ENCODE data around the gene G6PC1.
"Not testable (repeated sequence)": the region's sequence is repeated elsewhere in the genome, so short reads cannot be mapped to it uniquely, and the experiment has no call there.

The G6PC1 gene

GRCh38 chr17:42904110-42904469 is 3.5 kb downstream of the G6PC1 start:
- DNase-seq = no peak

GRCh38 chr17:42906772-42907446 is 6.3 kb downstream of the G6PC1 start:
- no peak for DNase-seq

GRCh38 chr17:42908872-42909700 is 8.5 kb downstream of the G6PC1 start:
- no peak for DNase-seq

DNA sequence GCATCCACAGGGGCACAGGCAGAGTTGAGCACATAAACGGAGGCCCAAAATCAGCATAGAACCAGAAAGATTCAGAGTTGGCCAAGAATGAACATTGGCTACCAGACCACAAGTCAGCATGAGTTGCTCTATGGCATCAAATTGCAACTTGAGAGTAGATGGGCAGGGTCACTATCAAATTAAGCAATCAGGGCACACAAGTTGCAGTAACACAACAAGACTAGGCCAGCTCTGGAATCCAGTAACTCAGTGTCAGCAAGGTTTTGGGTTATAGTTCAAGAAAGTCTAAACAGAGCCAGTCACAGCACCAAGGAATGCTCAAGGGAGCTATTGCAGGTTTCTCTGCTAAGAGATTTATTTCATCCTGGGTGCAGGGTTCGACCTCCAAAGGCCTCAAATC is 12.9 kb downstream of the G6PC1 start:
- DNase-seq = no peak

DNA sequence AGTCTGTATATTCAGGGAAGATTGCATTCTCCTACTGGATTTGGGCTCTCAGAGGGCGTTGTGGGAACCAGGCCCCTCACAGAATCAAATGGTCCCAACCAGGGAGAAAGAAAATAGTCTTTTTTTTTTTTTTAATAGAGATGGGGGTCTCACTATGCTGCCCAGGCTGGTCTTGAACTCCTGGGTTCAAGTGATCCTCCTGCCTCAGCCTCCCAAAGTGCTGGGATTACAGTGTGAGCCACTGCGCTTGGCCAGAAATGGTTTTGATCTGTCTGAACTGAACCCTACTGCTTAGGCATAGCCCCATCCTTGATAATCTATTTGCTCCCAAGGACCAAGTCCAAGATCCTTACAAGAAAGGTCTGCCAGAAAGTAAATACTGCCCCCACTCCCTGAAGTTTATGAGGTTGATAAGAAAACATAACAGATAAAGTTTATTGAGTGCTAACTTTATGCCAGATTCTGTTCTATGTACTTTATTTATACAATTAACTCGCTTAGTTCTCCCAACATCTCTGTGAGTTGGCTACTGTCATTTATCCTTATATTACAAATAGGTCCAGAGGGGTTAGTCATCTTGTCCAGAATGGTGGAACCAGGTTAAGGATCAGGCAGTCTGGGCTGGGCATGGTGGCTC is 13.5 kb downstream of the G6PC1 start:
- no peak for DNase-seq

GRCh38 chr17:42915288-42915687 is 14.7 kb downstream of the G6PC1 start:
- DNase-seq = not testable (repeated sequence)

- not testable (repeated sequence) for DNase-seq
These were observed 16.0 kb downstream of the G6PC1 start for GRCh38 chr17:42916388-42917235.

DNA sequence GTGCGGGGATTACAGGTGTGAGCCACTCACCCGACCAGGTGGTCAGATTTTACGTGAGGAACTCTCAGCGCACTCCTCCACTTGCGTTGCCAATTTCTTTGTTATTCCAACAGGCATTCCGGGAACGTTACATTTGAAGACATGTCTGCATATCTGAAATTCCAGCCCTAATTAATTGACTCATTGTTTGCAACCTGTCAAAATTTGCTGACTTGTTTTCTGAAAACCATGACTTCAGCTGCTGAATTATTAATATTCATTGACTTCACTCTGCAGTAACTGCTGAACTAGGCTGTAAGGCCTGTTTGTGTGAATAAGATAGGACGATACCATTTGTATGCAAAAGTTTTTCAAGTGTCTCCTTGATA is 16.6 kb downstream of the G6PC1 start:
- no peak for DNase-seq

DNA sequence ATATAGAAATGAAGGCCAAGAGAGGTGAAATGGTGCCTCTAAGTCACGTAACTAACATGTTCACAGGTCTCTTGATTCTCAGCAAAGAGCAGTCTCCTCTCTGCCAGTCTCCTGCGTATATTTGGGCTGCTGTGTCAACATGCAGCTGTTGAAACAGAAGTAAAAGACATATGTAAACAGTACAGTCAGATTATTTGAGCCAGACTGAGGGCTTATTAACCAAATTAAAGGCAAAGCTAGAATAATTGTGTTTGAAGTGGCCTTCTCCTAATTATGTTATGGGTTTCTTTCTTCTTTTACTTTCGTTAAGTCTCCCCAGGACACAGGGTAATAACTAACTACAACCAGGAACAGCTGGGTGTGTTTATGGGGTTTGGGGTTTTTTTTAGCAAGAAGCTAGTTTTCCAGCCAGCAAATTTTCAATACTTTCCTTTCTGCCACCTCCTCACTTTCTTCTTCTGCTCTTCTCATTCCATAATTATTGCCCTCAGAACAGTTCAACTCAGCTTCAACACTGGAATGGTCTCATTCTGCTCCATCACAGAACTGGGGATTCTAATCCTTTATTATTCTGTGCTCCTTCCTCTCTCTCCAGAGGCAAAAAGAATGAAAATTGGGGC is 18.4 kb downstream of the G6PC1 start:
- DNase-seq = peak; percentile 30

GRCh38 chr17:42919522-42920077 is 19.0 kb downstream of the G6PC1 start:
- not testable (repeated sequence) for DNase-seq

GRCh38 chr17:42920106-42920900 is 19.7 kb downstream of the G6PC1 start:
- no peak for DNase-seq

DNA sequence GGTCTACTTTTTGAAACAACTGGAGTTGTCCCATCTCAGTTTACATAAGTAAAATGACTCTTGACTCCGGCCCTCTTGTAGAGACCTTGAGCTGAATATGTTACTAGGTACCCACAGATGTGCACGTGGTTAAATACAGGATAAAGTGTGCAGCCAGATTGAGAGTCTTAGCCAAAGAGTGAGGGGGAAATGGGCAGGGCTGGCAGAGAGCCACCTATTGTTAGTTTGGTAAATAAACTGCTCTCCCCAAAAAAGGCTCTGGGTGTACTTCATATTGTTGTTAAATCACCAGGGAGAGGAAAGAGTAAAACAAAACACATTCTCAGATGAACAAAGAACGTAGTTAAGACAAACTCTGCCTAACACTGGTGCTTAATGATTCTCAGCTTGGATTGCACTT is 20.3 kb downstream of the G6PC1 start:
- DNase-seq = no peak

- DNase-seq = no peak
These were observed 21.7 kb downstream of the G6PC1 start for GRCh38 chr17:42922294-42922693.

- DNase-seq = not testable (repeated sequence)
These were observed 22.9 kb downstream of the G6PC1 start for GRCh38 chr17:42923472-42923871.

GRCh38 chr17:42924891-42925290 is 24.3 kb downstream of the G6PC1 start:
- no peak for DNase-seq

DNA sequence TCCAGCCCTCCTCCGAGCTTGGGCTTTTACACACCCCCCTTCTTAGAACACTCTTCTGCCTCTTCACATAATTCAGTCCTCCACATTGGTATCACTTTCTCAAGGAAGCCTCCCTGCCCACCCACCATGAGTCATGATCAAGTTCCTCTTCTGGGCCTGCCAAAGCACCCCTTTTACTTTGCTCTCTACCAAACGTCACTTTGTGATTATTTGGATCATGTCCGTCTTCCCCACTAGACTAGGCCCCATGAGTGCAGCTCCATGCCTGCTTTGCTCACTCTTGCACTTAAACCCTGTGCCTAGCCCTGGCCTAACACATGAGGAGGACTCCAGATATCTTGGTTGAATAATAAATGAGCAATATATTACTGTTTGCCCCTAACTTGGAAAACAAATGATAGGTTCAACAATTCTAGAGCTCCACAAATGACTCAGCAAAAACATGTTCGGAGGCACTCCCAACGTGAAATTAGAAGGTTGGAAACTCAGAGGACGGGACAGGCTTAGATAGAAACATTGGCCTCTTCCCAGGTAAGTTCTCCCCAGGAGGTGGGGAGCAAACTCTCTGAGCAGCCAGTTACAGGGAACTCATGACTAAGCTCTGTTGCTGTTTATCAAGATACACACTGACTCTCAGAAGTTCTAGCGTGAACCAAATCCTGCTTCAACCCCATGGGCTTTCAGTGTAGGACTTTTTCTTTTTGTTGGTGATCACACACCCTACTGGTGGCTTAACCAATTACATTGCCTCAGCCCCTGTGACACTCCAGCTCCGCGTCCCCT is 28.3 kb downstream of the G6PC1 start:
- DNase-seq = peak; percentile 16

DNA sequence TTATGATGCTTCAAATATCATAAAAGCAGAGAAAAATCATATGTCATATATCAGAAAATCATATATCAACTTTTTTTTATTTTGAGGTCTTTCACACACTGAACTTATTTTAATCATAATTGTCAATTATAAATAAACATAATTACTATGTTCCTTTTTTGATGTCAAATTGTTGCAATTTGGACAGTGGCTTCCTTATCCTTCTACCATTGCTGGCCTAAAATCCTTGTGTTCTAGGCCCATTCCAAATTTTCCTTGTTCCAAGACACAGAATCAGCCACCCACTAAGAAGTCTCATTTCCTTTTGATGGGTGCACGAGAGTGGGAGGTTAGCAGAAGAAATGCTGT is 28.9 kb downstream of the G6PC1 start:
- no peak for DNase-seq

GRCh38 chr17:42937712-42938596 is 37.4 kb downstream of the G6PC1 start:
- DNase-seq = peak; percentile 34

DNA sequence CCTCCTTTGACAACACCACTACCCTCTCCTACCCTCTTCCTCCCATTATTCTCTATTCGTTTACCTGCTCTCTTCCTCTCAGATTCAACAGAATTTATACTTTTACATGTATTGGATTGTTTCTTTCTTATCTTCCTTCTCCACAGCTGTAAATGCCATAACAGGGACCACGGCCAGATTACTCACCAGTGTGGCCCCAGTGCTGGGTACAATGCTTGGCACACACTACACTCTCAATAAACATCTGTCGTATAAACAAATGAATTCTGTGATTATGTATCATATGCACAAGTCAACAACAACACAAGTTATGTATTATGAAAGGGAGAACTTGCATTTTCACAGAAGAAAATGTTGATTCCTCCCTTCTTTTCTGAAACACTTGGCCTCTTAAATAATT is 43.6 kb downstream of the G6PC1 start:
- DNase-seq = no peak

DNA sequence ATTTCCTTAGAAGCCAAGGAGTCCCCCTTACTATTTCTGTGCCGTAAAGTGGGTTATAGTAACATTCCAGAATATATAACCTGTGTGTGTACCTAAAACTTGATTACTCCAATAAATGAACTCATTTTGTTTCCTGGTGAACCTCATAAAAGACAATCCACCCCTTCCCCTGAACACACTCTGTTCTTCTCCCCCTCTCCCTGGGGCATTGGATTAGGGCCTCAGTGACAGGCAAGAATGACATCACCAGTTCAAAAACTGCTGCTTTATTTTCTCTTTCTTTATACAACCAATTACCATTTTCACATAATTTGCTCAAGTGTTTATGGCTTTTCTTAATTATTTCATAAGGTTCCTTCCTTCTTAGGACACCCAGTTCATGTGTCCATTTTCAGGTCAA is 46.2 kb downstream of the G6PC1 start:
- DNase-seq = no peak

All from NCI-H526 treated with DMSO at 0.1 percent for 48 hours (cell line).